ENCODE results near the gene RBM38.

Gene RBM38

GRCh38 chr20:57391439-57392301 lies 474 bp downstream of the RBM38 start:
- DNase-seq (ENCODE audit: low spot score) = peak; percentile 55

DNA sequence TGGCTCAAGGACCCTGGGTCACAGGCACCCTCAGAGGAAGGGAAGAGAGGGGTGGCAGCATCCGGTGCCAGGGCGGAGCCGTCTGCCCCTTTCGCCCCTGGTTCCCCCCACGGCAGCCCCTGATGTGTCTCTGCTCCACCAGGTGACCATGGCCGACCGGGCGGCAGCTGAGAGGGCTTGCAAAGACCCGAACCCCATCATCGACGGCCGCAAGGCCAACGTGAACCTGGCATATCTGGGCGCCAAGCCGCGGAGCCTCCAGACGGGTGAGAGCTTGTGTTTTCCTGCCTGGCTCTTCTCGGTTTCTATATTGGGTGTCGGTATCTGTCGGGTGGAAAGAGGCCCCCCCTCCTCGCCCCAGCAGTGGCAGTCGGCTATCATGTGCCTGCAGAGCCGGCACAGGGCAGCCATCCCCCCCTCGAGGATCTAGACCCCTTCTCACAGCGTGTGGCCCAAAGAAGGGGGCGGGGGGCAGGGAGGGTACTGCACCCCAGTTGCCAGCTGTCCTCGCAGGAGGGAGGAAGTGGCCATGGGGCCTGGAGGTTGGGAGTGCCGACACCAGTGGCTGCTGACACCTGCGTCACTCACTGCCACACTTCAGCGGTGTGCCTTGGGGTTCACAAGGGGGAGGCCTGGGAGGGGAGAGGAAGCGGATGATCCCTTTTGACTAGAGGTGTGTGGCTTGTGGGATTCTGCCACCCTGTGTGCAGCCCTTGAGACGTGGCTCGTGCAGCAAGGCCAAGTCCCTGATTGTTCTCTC lies 1.5 kb downstream of the RBM38 start:
- peak; percentile 77 for DNase-seq (ENCODE audit: low spot score)

- peak; percentile 58 for DNase-seq (ENCODE audit: low spot score)
Observed at GRCh38 chr20:57393321-57394120, 2.3 kb downstream of the RBM38 start.

GRCh38 chr20:57394121-57395082 lies 3.2 kb downstream of the RBM38 start:
- DNase-seq (ENCODE audit: low spot score) = no peak

DNA sequence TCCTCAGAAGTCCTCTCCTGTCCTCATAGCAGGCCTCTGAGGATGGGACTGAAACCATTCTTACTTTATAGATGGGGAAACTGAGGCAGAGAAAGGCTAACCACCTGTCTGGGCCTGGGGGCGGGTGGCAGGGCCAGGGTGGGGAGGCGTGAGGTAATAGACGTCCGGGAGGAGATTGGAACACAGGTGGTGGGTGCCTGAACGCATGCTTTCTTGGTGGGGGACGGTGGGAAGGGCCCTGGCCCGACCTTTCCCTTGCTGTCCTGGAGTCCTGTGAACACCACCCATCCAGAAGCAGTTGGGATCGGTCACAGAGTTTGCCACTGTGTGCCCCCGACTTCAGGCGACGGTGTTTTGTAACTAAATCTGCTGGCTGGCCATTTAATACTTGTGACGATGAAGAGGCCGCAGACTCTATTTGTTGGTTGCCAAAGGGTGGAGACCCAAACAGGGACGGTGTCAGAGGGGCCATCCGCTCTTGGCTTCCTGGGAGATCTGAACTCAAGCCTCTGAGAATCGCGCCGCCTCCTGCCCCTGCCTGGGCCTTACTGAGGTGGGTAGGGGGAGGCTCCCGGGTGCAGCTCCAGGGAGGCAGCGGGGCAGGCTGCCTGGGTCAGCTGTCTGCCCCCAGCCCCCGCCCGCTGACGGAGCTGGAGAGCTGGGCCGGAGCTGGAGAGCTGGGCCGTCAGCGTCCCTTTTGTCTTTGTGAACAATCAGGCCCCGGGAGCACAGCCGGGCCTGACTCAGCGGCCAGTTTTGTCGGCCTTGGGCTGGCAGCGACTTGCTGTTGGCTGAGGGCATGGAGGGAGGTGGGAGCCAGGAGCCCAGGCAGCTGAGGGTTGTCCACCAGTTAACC lies 4.1 kb downstream of the RBM38 start:
- DNase-seq (ENCODE audit: low spot score) = no peak

DNA sequence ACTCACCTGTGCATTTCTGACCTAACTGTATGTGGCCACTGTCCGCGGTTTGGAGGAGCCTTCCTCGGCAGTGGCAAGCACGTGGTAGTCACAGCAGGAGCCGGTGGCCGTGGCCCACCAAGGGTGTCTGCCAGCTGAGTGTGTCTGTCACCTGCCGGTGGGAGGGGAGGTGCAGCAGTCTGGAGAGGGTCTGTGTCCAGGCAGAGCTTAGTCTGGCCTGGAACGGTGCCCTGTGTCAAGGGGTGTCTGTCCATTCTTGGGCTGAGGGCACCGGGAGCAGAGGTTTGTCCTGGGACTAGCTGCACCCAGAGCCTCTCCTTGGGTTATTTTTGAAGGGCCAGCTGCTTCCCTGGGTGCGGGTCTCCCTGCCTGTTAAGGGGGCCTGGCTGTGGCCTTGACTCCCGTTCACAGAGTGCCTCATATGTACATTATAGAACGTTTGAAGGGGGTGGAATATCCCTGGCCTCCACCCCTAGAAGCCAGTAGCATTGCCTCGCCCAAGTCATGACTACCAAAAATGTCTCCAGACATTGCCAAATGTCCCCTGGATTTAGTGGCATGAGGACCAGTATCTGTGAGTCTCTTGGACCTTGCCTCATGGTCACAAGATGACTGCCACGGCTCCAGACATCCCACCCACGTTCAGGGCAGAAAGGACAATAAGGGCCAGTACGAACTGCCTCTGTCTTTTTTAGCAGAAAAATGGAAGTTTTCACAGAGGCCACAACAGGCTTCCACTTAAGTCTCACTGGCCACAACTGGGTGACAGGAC lies 5.2 kb downstream of the RBM38 start:
- DNase-seq (ENCODE audit: low spot score) = no peak

GRCh38 chr20:57396984-57397692 lies 5.9 kb downstream of the RBM38 start:
- peak; percentile 73 for DNase-seq (ENCODE audit: low spot score)

- no peak for DNase-seq (ENCODE audit: low spot score)
Observed at GRCh38 chr20:57397693-57398108, 6.5 kb downstream of the RBM38 start.

GRCh38 chr20:57398231-57398821 lies 7.1 kb downstream of the RBM38 start:
- DNase-seq (ENCODE audit: low spot score) = peak; percentile 96

GRCh38 chr20:57398901-57399535 lies 7.8 kb downstream of the RBM38 start:
- DNase-seq (ENCODE audit: low spot score) = peak; percentile 47

- DNase-seq (ENCODE audit: low spot score) = peak; percentile 51
Observed at GRCh38 chr20:57399587-57400155, 8.5 kb downstream of the RBM38 start.

GRCh38 chr20:57400231-57400701 lies 9.1 kb downstream of the RBM38 start:
- peak; percentile 68 for DNase-seq (ENCODE audit: low spot score)

GRCh38 chr20:57400821-57401564 lies 9.8 kb downstream of the RBM38 start:
- DNase-seq (ENCODE audit: low spot score) = peak; percentile 94

DNA sequence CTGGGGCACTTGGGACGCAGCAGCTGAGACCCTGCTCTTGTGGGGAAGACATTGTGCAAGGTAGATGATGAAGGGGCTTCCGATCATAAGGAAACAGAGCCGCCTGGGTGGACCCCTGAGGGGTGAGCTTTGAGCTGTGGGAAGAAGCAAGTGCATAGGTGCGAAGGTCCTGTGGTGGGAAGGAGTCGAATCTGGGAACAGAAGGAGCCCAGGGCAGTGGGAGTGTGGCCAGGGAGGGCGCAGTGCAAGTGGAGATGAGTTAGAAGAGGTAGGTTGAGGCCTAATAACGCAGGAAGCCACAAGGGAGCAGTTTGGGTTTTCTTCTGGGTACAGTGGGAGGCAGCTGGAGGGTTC lies 10.3 kb downstream of the RBM38 start:
- no peak for DNase-seq (ENCODE audit: low spot score)

- DNase-seq (ENCODE audit: low spot score) = no peak
Observed at GRCh38 chr20:57402206-57403125, 11.3 kb downstream of the RBM38 start.

GRCh38 chr20:57403216-57403615 lies 12.0 kb downstream of the RBM38 start:
- no peak for DNase-seq (ENCODE audit: low spot score)
